ENCODE results near the gene TMEM132C. TPM values are rescaled to one million over a fixed set of nuclear protein-coding genes. Genes with fewer than 3 reads are reported as not detected.

TMEM132C gene
- total and polyA plus RNA-seq, 2 of the 4 experiments (the other 2 are of a cell fraction), result not detected

GRCh38 chr12:128524439-128524838 is 257.5 kb downstream of the TMEM132C start:
- Histone ChIP-seq H2BK15ac (ENCODE audit: low read depth, low read length) (no peak overlapping the region), H3K9me1 (ENCODE audit: insufficient read depth, low read length) (no peaks in the 10 kb centered on the region), H4K20me1 (ENCODE audit: insufficient read depth, low read length) (no peaks in the 10 kb centered on the region), H4K8ac (ENCODE audit: low read depth in 2 of 2, low read length in 2 of 2) (no peak overlapping the region), H3K23ac (ENCODE audit: low read depth, low read length) (no peak overlapping the region), H2BK120ac (ENCODE audit: low read depth, low read length) (no peak overlapping the region), H3K4me2 (ENCODE audit: low read depth, low read length) (no peak overlapping the region), H2BK5ac (ENCODE audit: low read depth, low read length, poor library complexity, severe bottlenecking) (no peak overlapping the region), H3K4ac (ENCODE audit: low read depth, low read length) (no peak overlapping the region), H3K36me3 (ENCODE audit: control insufficient read depth, insufficient read depth, low read length) (no peaks in the 10 kb centered on the region), H3K79me1 (ENCODE audit: low read depth in 1 of 2, low read length in 2 of 2) (no peaks in the 10 kb centered on the region), H3K27ac (ENCODE audit: insufficient read depth, low read length) (no peak overlapping the region), H3K4me1 (ENCODE audit: control insufficient read depth, insufficient read depth, low read length) (no peaks in the 10 kb centered on the region), H2AK5ac (ENCODE audit: low read depth, low read length) (no peak overlapping the region), H3K4me3 (ENCODE audit: insufficient read depth, low read depth, low read length) (no peak overlapping the region), H3K14ac (replicated peaks; ENCODE audit: low read depth, low read length) (no peak overlapping the region), H4K5ac (ENCODE audit: low read depth, low read length) (no peak overlapping the region), H2AK9ac (replicated peaks; ENCODE audit: low read depth, low read length, poor library complexity) (no peak overlapping the region), H3K9ac (ENCODE audit: low read depth, low read length) (no peak overlapping the region), H4K91ac (ENCODE audit: insufficient read depth, low read depth, low read length) (no peak overlapping the region), H3K18ac (ENCODE audit: low read depth, low read length) (no peak overlapping the region), H3K9me3 (ENCODE audit: control insufficient read depth, insufficient read depth, low read length) (peaks cover 28% of the 10 kb centered on the region), H3K56ac (ENCODE audit: extremely low read depth, insufficient read depth, low read length) (no peak overlapping the region), H2AFZ (replicated peaks; ENCODE audit: low read length, poor library complexity) (no peak overlapping the region), H2BK20ac (ENCODE audit: low read depth, low read length) (no peak overlapping the region), H3K27me3 (ENCODE audit: control insufficient read depth, insufficient read depth, low read length) (no peaks in the 10 kb centered on the region)
- no TSS peak for BruUV-seq (replicated peaks)
- in situ Hi-C loops (cut with MboI; ENCODE audit: low sequenced_read_pairs), result no loop called here
- whole genome bisulfite sequencing, 2 experiments (ENCODE audit: extremely low coverage in 2 of 2, insufficient read length in 1 of 2), result no CpG with 5 or more reads among the region's 6 CpGs
- intact Hi-C loops (cut with micrococcal nuclease), result no loop called here
- no peak for TF ChIP-seq POLR2A (IDR thresholded peaks at IDR 0.05; ENCODE audit: low read depth, low read length)
- TF ChIP-seq, protein P1, sequence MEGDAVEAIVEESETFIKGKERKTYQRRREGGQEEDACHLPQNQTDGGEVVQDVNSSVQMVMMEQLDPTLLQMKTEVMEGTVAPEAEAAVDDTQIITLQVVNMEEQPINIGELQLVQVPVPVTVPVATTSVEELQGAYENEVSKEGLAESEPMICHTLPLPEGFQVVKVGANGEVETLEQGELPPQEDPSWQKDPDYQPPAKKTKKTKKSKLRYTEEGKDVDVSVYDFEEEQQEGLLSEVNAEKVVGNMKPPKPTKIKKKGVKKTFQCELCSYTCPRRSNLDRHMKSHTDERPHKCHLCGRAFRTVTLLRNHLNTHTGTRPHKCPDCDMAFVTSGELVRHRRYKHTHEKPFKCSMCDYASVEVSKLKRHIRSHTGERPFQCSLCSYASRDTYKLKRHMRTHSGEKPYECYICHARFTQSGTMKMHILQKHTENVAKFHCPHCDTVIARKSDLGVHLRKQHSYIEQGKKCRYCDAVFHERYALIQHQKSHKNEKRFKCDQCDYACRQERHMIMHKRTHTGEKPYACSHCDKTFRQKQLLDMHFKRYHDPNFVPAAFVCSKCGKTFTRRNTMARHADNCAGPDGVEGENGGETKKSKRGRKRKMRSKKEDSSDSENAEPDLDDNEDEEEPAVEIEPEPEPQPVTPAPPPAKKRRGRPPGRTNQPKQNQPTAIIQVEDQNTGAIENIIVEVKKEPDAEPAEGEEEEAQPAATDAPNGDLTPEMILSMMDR (conservative IDR thresholded peaks at IDR 0.05; ENCODE audit: low read depth, low read length), result no peak
- TF ChIP-seq SMC3 (IDR thresholded peaks at IDR 0.05; ENCODE audit: low read depth, low read length), result no peak
- TF ChIP-seq FOS (IDR thresholded peaks at IDR 0.05; ENCODE audit: low read depth, low read length), result no peak
- TF ChIP-seq, protein P2, sequence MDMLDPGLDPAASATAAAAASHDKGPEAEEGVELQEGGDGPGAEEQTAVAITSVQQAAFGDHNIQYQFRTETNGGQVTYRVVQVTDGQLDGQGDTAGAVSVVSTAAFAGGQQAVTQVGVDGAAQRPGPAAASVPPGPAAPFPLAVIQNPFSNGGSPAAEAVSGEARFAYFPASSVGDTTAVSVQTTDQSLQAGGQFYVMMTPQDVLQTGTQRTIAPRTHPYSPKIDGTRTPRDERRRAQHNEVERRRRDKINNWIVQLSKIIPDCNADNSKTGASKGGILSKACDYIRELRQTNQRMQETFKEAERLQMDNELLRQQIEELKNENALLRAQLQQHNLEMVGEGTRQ (IDR thresholded peaks at IDR 0.05; ENCODE audit: low read depth, low read length), result no peak
- no peak for TF ChIP-seq RCOR1 (IDR thresholded peaks at IDR 0.05; ENCODE audit: insufficient replicate concordance, low read length)
- no peak for TF ChIP-seq MXI1 (IDR thresholded peaks at IDR 0.05; ENCODE audit: borderline replicate concordance, low read depth, low read length)
- no peak for TF ChIP-seq CEBPB (IDR thresholded peaks at IDR 0.05; ENCODE audit: low read depth, low read length)
- no peak for TF ChIP-seq NFE2L2 (IDR thresholded peaks at IDR 0.05; ENCODE audit: low read depth, low read length)
- no peak for TF ChIP-seq BHLHE40 (IDR thresholded peaks at IDR 0.05; ENCODE audit: low read depth, low read length)
- no peak for TF ChIP-seq MAZ (IDR thresholded peaks at IDR 0.05; ENCODE audit: borderline replicate concordance, low read depth, low read length)
- no peak for TF ChIP-seq MAFK (IDR thresholded peaks at IDR 0.05; ENCODE audit: low read depth, low read length)
- no peak for TF ChIP-seq CHD1 (IDR thresholded peaks at IDR 0.05; ENCODE audit: low read depth, low read length)
- TF ChIP-seq, protein P3, sequence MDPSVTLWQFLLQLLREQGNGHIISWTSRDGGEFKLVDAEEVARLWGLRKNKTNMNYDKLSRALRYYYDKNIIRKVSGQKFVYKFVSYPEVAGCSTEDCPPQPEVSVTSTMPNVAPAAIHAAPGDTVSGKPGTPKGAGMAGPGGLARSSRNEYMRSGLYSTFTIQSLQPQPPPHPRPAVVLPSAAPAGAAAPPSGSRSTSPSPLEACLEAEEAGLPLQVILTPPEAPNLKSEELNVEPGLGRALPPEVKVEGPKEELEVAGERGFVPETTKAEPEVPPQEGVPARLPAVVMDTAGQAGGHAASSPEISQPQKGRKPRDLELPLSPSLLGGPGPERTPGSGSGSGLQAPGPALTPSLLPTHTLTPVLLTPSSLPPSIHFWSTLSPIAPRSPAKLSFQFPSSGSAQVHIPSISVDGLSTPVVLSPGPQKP (IDR thresholded peaks at IDR 0.05; ENCODE audit: borderline replicate concordance, low read depth, low read length), result no peak
- no peak for TF ChIP-seq RAD21 (IDR thresholded peaks at IDR 0.05; ENCODE audit: low read length)
- TF ChIP-seq RFX5 (IDR thresholded peaks at IDR 0.05; ENCODE audit: low read depth, low read length), result no peak
- CTCF ChIA-PET, result interaction anchor here (0.7 kb wide), 1 partner anchor 456 kb away, joined by 3 read pairs; no protein-coding TSS in a partner anchor
- DNase-seq (no peak), ATAC-seq (ENCODE audit: low read depth) (no peak)
- dilution Hi-C loops (cut with HindIII; ENCODE audit: low sequenced_read_pairs, unreplicated experiment), result no loop called here
- POLR2A ChIA-PET (ENCODE audit: unreplicated experiment), result no interaction called here

All from IMR-90 (cell line).